ENCODE data around the gene ABITRAM.

GRCh38 chr9:108903420-108904103 lies 30.6 kb upstream of the ABITRAM start:
- TF ChIP-seq CTCF (IDR thresholded peaks at IDR 0.05): no peak
- no peak for TF ChIP-seq POLR2A (IDR thresholded peaks at IDR 0.05)
